ENCODE results near the gene DPP4.

The DPP4 gene

DNA sequence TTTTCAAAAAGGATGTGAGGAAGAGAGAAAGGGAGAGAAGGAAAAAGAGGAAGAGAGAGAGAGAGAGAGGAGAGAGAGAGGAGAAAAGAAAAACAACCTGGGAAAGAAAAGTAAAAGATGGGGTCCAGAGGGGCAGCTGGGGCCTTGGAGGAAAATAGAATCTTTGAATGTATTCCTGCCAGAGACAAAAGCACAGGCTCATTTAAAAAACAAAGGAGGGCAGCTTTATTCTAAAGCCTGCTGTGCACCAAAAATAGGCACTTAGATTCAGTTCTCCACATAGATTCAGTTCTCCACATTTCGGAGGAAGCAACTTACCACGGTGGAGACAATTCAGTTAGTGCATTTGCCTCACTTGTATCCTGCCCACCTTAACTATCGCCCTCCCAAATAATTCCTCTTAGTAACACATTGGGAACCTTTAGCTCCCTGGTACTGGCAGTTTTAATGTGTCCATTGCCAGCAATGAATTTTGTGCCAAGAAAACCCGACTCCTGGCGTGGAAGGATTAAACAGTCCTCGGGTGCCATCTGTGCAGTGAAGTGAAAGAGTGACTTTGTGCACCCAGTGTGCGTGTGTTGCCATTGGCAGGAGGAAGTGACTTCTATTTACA is 71.3 kb downstream of the DPP4 start:
- TF ChIP-seq, protein P1, sequence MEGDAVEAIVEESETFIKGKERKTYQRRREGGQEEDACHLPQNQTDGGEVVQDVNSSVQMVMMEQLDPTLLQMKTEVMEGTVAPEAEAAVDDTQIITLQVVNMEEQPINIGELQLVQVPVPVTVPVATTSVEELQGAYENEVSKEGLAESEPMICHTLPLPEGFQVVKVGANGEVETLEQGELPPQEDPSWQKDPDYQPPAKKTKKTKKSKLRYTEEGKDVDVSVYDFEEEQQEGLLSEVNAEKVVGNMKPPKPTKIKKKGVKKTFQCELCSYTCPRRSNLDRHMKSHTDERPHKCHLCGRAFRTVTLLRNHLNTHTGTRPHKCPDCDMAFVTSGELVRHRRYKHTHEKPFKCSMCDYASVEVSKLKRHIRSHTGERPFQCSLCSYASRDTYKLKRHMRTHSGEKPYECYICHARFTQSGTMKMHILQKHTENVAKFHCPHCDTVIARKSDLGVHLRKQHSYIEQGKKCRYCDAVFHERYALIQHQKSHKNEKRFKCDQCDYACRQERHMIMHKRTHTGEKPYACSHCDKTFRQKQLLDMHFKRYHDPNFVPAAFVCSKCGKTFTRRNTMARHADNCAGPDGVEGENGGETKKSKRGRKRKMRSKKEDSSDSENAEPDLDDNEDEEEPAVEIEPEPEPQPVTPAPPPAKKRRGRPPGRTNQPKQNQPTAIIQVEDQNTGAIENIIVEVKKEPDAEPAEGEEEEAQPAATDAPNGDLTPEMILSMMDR (IDR thresholded peaks at IDR 0.05; ENCODE audit: control extremely low read depth, extremely low read depth, low read depth, missing control alignments), result no peak
- POLR2A ChIA-PET, result no interaction called here
- no peak for DNase-seq (ENCODE audit: extremely low spot score)
- CTCF ChIA-PET, result no interaction called here

DNA sequence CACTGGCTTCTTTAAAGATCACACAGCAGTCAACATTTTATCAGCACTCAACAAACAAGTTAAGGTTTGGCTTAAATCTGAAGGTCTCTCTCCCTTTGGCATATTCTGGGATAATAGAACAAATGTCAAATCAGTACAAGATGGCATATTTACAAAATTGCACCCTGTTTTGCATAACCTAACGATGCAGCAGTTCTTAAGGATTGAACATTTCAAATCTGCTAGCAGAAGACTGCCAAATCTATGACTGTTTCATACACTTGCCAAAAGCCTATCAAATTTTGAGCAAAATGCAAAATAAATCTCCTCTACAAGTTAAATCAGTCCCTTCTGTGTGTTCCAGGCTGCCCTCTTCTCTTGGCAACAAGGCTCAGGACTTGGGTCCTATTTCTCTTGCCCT is 73.6 kb downstream of the DPP4 start:
- CTCF ChIA-PET, result interaction anchor here (1.1 to 1.3 kb wide), 3 partner anchors 11 to 124 kb away, joined by 3 to 4 read pairs (median 3); no protein-coding TSS in a partner anchor
- TF ChIP-seq, protein P1 (IDR thresholded peaks at IDR 0.05; ENCODE audit: control extremely low read depth, extremely low read depth, low read depth, missing control alignments), result no peak
- DNase-seq (ENCODE audit: extremely low spot score), result no peak
- POLR2A ChIA-PET, result no interaction called here

DNA sequence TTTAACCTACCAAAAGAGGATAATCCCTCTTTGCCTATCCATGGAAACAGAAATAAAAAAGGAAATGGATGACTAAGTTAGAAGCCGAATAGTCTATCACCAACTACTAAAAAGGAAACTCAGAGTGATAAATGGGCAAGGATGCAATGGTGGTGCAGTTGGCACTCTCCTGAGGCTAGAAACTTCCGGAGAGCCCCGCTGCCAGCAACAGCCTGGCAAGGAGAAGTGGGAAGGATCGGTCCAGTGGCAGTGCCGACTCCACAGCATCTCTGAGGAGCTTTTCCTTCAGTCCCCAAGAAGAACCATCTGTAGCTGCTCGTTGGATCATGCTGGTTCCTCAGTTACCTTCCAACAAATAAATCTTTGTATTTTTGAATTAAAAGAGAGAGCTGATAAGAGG is 74.7 kb downstream of the DPP4 start:
- DNase-seq (ENCODE audit: extremely low spot score), result no peak
- ChIA-PET CTCF (interaction anchor here (0.8 to 1.8 kb wide), 5 partner anchors 11 to 127 kb away, joined by 3 to 4 read pairs (median 3); no protein-coding TSS in a partner anchor), POLR2A (no interaction called here)
- TF ChIP-seq, protein P1 (IDR thresholded peaks at IDR 0.05; ENCODE audit: control extremely low read depth, extremely low read depth, low read depth, missing control alignments), result no peak

DNA sequence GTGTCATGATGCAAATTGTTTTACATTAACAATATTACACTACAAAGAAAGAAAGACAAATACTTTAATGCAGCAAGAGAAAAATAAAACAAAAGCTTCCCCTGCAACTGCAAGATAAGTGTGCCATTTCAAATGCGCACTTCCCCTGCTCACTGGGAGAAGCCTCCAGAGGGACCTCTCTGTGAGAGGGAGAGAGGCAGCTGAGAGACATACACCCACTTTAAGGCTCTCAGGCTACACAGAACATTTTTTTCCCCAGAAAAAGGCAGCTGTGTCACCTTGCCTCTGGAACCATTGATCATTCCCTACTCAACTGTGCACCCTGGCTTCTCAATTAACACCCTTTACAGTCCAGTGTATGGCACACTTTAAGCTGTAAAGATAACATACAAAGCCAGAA is 75.2 kb downstream of the DPP4 start:
- CTCF ChIA-PET, result interaction anchor here (1.3 to 1.8 kb wide), 2 partner anchors 10 to 13 kb away, joined by 3 to 4 read pairs; no protein-coding TSS in a partner anchor

DNA sequence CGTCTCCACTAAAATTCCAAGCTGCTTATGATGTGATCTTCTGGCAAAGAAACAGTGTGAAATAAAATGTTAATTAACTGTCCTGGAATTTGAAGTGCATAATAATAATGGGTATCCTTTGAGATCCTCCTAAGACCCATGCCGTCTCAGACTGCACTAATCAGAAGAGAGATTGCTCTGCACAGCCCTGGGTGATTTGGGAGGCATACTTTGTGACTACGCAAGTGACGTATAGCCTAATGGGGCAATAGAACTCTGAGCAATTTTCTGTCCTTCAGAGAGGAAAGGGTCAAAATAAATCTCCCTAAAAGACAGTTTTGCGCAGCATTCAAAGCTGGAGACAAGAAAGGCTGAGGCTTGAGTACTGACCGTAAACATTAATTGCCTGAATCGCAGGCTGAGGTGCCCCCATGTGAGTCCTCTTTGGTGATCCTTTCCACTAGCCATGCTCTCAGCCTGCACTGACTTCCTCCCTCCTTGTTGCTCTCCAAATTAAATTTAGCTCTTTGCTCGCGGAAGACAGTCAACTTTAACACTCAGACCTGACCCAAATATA is 76.0 kb downstream of the DPP4 start:
- TF ChIP-seq, protein P1 (IDR thresholded peaks at IDR 0.05; ENCODE audit: control extremely low read depth, extremely low read depth, low read depth, missing control alignments), result no peak
- DNase-seq (ENCODE audit: extremely low spot score), result no peak
- POLR2A ChIA-PET, result no interaction called here
- CTCF ChIA-PET, result interaction anchor here (0.9 to 1.8 kb wide), 2 partner anchors 9 to 31 kb away, joined by 3 to 4 read pairs; no protein-coding TSS in a partner anchor

More for the DNA sequence above, 75.2 kb downstream of the DPP4 start:
- DNase-seq (ENCODE audit: extremely low spot score), result no peak
- POLR2A ChIA-PET, result no interaction called here
- TF ChIP-seq, protein P1 (IDR thresholded peaks at IDR 0.05; ENCODE audit: control extremely low read depth, extremely low read depth, low read depth, missing control alignments), result no peak

DNA sequence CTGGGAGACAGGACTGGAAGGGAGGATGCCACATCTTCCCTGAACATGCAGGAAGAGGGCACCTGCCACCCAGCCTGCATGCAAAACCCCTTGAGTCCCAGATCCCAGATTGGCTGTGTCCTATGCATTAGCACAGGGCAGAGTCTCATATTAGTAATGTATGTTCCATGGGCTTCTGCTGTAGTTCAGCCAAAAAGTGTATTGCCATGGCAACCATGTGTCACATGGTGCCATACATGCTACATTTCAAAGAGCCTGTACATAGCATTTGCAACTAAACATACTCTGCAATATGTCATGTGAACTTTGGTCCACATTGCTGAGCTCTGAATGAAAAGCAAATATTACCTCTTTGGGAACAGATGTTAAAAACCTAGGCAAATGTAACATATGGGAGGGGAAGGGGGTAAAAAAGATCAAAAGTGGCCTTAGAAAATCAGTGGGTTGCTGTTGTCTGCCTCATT is 78.4 kb downstream of the DPP4 start:
- no peak for DNase-seq (ENCODE audit: extremely low spot score)
- ChIA-PET POLR2A (no interaction called here), CTCF (interaction anchor here (0.9 to 1.3 kb wide), 4 partner anchors 9 to 226 kb away, joined by 3 to 4 read pairs (median 3); no protein-coding TSS in a partner anchor)
- TF ChIP-seq, protein P1 (IDR thresholded peaks at IDR 0.05; ENCODE audit: control extremely low read depth, extremely low read depth, low read depth, missing control alignments), result no peak

Data from GM10248 (cell line).